ENCODE measurements around the gene ZFPM1. TPM values are rescaled to one million over a fixed set of nuclear protein-coding genes. Genes with fewer than 3 reads are reported as not detected.
"Not testable (repeated sequence)": the region's sequence is repeated elsewhere in the genome, so short reads cannot be mapped to it uniquely, and the experiment has no call there.

ZFPM1 gene
- total and polyA plus RNA-seq, 8 donors: 3.6 to 22.5 (median 19.3) TPM

- Histone ChIP-seq H3K27ac (no peak overlapping the region), H3K27me3 (no peaks in the 10 kb centered on the region), H3K4me1 (peaks cover 4 to 20% (median 10%) of the 10 kb centered on the region in 3 donors), H3K9me3 (no peaks in the 10 kb centered on the region), H3K36me3 (no peaks in the 10 kb centered on the region), H3K4me3 (no peak overlapping the region)
- ATAC-seq (no peak), FAIRE-seq (no peak), DNase-seq (no peak)
- WGBS, 2 donors: 75 to 86% methylated on average over 13 of the region's 13 CpGs
- intact Hi-C loops (cut with DNase I): no loop called here
- TF ChIP-seq, protein P1, sequence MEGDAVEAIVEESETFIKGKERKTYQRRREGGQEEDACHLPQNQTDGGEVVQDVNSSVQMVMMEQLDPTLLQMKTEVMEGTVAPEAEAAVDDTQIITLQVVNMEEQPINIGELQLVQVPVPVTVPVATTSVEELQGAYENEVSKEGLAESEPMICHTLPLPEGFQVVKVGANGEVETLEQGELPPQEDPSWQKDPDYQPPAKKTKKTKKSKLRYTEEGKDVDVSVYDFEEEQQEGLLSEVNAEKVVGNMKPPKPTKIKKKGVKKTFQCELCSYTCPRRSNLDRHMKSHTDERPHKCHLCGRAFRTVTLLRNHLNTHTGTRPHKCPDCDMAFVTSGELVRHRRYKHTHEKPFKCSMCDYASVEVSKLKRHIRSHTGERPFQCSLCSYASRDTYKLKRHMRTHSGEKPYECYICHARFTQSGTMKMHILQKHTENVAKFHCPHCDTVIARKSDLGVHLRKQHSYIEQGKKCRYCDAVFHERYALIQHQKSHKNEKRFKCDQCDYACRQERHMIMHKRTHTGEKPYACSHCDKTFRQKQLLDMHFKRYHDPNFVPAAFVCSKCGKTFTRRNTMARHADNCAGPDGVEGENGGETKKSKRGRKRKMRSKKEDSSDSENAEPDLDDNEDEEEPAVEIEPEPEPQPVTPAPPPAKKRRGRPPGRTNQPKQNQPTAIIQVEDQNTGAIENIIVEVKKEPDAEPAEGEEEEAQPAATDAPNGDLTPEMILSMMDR (IDR thresholded peaks at IDR 0.05): no peak
These were observed 13.9 kb downstream of the ZFPM1 start for GRCh38 chr16:88466949-88467348.

DNA sequence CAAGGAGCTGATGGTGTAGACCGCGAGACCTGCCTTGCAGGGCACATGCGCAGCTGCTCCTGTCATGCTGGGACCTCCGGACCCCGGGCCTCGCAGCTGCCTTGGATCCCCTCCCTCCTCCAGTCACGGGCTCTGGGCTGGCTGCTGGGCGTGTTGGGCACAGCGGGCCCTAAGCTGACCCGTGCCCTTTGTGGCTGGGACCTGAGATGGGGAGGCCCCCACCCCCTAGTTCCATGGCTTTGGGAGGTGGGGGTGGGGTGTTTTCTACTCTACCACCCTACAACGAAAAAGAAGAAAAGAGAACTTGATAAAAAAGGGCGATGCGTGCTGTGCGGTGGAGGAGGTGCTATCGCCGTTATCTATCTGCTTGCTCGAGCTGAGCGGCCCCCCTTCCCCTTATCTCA, 14.5 kb downstream of the ZFPM1 start:
- DNase-seq (no peak), FAIRE-seq (no peak), ATAC-seq (no peak)
- Histone ChIP-seq H3K4me1 (peaks cover 4 to 14% (median 5%) of the 10 kb centered on the region in 3 donors), H3K27ac (no peak overlapping the region), H3K4me3 (no peak overlapping the region), H3K9me3 (no peaks in the 10 kb centered on the region), H3K27me3 (no peaks in the 10 kb centered on the region), H3K36me3 (no peaks in the 10 kb centered on the region)
- intact Hi-C loops (cut with DNase I): no loop called here
- WGBS, 2 donors: 67 to 76% methylated on average over 18 of the region's 18 CpGs
- TF ChIP-seq, protein P1 (IDR thresholded peaks at IDR 0.05): no peak

- no peaks in the 10 kb centered on the region for H3K36me3 ChIP-seq
- ATAC-seq: peak; percentile 10 to 66 (median 41)
These were observed 15.4 kb downstream of the ZFPM1 start for GRCh38 chr16:88468275-88469129.

GRCh38 chr16:88469615-88470395, 16.7 kb downstream of the ZFPM1 start:
- WGBS, 2 donors: 61 to 63% methylated on average over 18 to 19 of the region's 19 CpGs
- Histone ChIP-seq H3K36me3 (no peaks in the 10 kb centered on the region), H3K27ac (no peak overlapping the region), H3K9me3 (no peaks in the 10 kb centered on the region), H3K27me3 (no peaks in the 10 kb centered on the region), H3K4me3 (no peak overlapping the region), H3K4me1 (peaks cover 0 to 15% (median 11%) of the 10 kb centered on the region in 3 donors)
- ATAC-seq: no peak
- DNase-seq: no peak
- FAIRE-seq: no peak
- intact Hi-C loops (cut with DNase I): no loop called here
- TF ChIP-seq, protein P1 (IDR thresholded peaks at IDR 0.05): no peak

More at GRCh38 chr16:88468275-88469129, 15.4 kb downstream of the ZFPM1 start:
- intact Hi-C loops (cut with DNase I): no loop called here
- 45 to 57% methylated on average over 16 to 20 of the region's 20 CpGs for WGBS, 2 donors
- TF ChIP-seq, protein P1 (IDR thresholded peaks at IDR 0.05): no peak
- H3K4me1 ChIP-seq: peaks cover 4 to 10% (median 4%) of the 10 kb centered on the region in 3 donors
- FAIRE-seq (no peak), DNase-seq (no peak)
- H3K4me3 ChIP-seq: no peak overlapping the region
- no peak overlapping the region for H3K27ac ChIP-seq
- H3K27me3 ChIP-seq: no peaks in the 10 kb centered on the region
- no peaks in the 10 kb centered on the region for H3K9me3 ChIP-seq

GRCh38 chr16:88470396-88470680, 17.3 kb downstream of the ZFPM1 start:
- FAIRE-seq; H3K36me3 ChIP-seq; H3K4me3 ChIP-seq; ATAC-seq; H3K9me3 ChIP-seq; intact Hi-C loops (cut with DNase I); H3K27me3 ChIP-seq; H3K27ac ChIP-seq; DNase-seq: not testable (repeated sequence)
- WGBS, 2 donors: 77 to 81% methylated on average over 7 of the region's 13 CpGs
- H3K4me1 ChIP-seq: peaks cover 0 to 19% (median 11%) of the 10 kb centered on the region in 3 donors

DNA sequence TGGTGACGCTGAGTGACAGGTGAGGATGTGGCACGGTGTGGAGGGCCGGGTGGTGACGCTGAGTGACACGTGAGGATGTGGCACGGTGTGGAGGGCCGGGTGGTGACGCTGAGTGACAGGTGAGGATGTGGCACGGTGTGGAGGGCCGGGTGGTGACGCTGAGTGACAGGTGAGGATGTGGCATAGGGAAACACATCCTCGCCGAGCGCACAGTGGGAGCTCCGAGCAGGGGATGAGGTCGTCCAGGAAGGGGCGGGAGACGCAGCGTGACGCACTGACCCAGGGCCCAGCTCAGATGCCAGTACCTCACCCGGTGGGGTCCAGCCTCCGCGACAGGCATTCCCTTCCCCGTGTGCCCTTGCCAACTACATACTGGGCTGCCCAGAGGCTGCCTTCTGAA, 17.6 kb downstream of the ZFPM1 start:
- ATAC-seq; DNase-seq; H3K27ac ChIP-seq; FAIRE-seq; H3K9me3 ChIP-seq; H3K27me3 ChIP-seq; H3K4me3 ChIP-seq; intact Hi-C loops (cut with DNase I); H3K36me3 ChIP-seq: not testable (repeated sequence)
- WGBS, 2 donors: 76 to 79% methylated on average over 22 to 24 of the region's 24 CpGs
- peaks cover 0 to 19% (median 15%) of the 10 kb centered on the region in 3 donors for H3K4me1 ChIP-seq
